Rectal smooth muscle tissue (tissue), 1 donor: ENCODE measurements around the gene COPRS.
"Not testable (repeated sequence)": the region's sequence is repeated elsewhere in the genome, so short reads cannot be mapped to it uniquely, and the experiment has no call there.

Experiments
- H3K27ac ChIP-seq: one replicate; pipeline ENCODE4 v1.7.0; 2013; ENCODE audit warnings: low read depth, low read length, inconsistent platforms
- H3K27me3 ChIP-seq: one replicate; pipeline ENCODE4 v1.7.0; 2013; ENCODE audit warnings: low read length; ENCODE audit not compliant: control insufficient read depth, insufficient read depth
- H3K36me3 ChIP-seq: one replicate; pipeline ENCODE4 v1.7.0; 2013; ENCODE audit warnings: low read length; ENCODE audit not compliant: control insufficient read depth, insufficient read depth
- H3K4me1 ChIP-seq: one replicate; pipeline ENCODE4 v1.7.0; 2013; ENCODE audit warnings: low read length; ENCODE audit not compliant: control insufficient read depth, insufficient read depth
- H3K4me3 ChIP-seq: one replicate; pipeline ENCODE4 v1.7.0; 2013; ENCODE audit warnings: low read length
- H3K9ac ChIP-seq: one replicate; pipeline ENCODE4 v1.7.0; 2013; ENCODE audit warnings: low read length

Gene COPRS

GRCh38 chr17:31819578-31819977 is 39.5 kb downstream of the COPRS start:
- Histone ChIP-seq H3K27me3 (no peaks in the 10 kb centered on the region), H3K4me1 (no peaks in the 10 kb centered on the region), H3K27ac (no peak overlapping the region), H3K36me3 (no peaks in the 10 kb centered on the region), H3K9ac (no peak overlapping the region), H3K4me3 (no peak overlapping the region)

GRCh38 chr17:31818863-31819262 is 40.2 kb downstream of the COPRS start:
- not testable (repeated sequence) for H3K27ac ChIP-seq, H3K4me3 ChIP-seq, H3K4me1 ChIP-seq, H3K36me3 ChIP-seq, H3K9ac ChIP-seq, H3K27me3 ChIP-seq

- Histone ChIP-seq H3K9ac (no peak overlapping the region), H3K27ac (no peak overlapping the region), H3K27me3 (no peaks in the 10 kb centered on the region), H3K4me1 (no peaks in the 10 kb centered on the region), H3K36me3 (no peaks in the 10 kb centered on the region), H3K4me3 (no peak overlapping the region)
These were observed 43.8 kb downstream of the COPRS start for GRCh38 chr17:31815212-31815730.

GRCh38 chr17:31811101-31811500 is 47.9 kb downstream of the COPRS start:
- Histone ChIP-seq H3K27me3 (no peaks in the 10 kb centered on the region), H3K9ac (no peak overlapping the region), H3K4me1 (no peaks in the 10 kb centered on the region), H3K36me3 (no peaks in the 10 kb centered on the region), H3K4me3 (no peak overlapping the region), H3K27ac (no peak overlapping the region)

- H3K4me3 ChIP-seq, H3K9ac ChIP-seq, H3K36me3 ChIP-seq, H3K4me1 ChIP-seq, H3K27ac ChIP-seq, H3K27me3 ChIP-seq: not testable (repeated sequence)
These were observed 49.2 kb downstream of the COPRS start for GRCh38 chr17:31809876-31810275.

GRCh38 chr17:31808521-31809050 is 50.5 kb downstream of the COPRS start:
- no peak overlapping the region for H3K9ac ChIP-seq
- no peak overlapping the region for H3K4me3 ChIP-seq
- no peaks in the 10 kb centered on the region for H3K27me3 ChIP-seq
- H3K4me1 ChIP-seq: no peaks in the 10 kb centered on the region
- no peak overlapping the region for H3K27ac ChIP-seq
- H3K36me3 ChIP-seq: no peaks in the 10 kb centered on the region

- Histone ChIP-seq H3K27me3 (no peaks in the 10 kb centered on the region), H3K27ac (no peak overlapping the region), H3K4me1 (no peaks in the 10 kb centered on the region), H3K9ac (no peak overlapping the region), H3K4me3 (no peak overlapping the region), H3K36me3 (no peaks in the 10 kb centered on the region)
These were observed 51.2 kb downstream of the COPRS start for GRCh38 chr17:31807846-31808245.

GRCh38 chr17:31806921-31807320 is 52.1 kb downstream of the COPRS start:
- no peak overlapping the region for H3K27ac ChIP-seq
- no peak overlapping the region for H3K9ac ChIP-seq
- H3K4me3 ChIP-seq: no peak overlapping the region
- H3K36me3 ChIP-seq: no peaks in the 10 kb centered on the region
- no peaks in the 10 kb centered on the region for H3K27me3 ChIP-seq
- H3K4me1 ChIP-seq: no peaks in the 10 kb centered on the region

GRCh38 chr17:31803494-31804213 is 55.4 kb downstream of the COPRS start:
- H3K4me1 ChIP-seq: no peaks in the 10 kb centered on the region
- no peaks in the 10 kb centered on the region for H3K27me3 ChIP-seq
- H3K4me3 ChIP-seq: no peak overlapping the region
- no peak overlapping the region for H3K27ac ChIP-seq
- no peak overlapping the region for H3K9ac ChIP-seq
- no peaks in the 10 kb centered on the region for H3K36me3 ChIP-seq

- Histone ChIP-seq H3K36me3 (no peaks in the 10 kb centered on the region), H3K27ac (no peak overlapping the region), H3K27me3 (no peaks in the 10 kb centered on the region), H3K9ac (no peak overlapping the region), H3K4me1 (no peaks in the 10 kb centered on the region), H3K4me3 (no peak overlapping the region)
These were observed 56.5 kb downstream of the COPRS start for GRCh38 chr17:31802502-31802901.
